Naive thymus-derived CD4-positive, alpha-beta T cell (primary cell): ENCODE results near the gene WDR48. TPM values are rescaled to one million over a fixed set of nuclear protein-coding genes. Genes with fewer than 3 reads are reported as not detected.
A peak's percentile ranks its signal among the peaks of the same experiment; 100 is the strongest.

Experiments used
- ATAC-seq: fragments of 150-1000 bp; cut with Tn5 transposase; 2 replicates; pipeline ENCODE4 v1.10.0; 2021; ENCODE audit warnings: mild to moderate bottlenecking, moderate library complexity
- CTCF ChIA-PET: fragments of 350-600 bp; sonication (Branson Sonifier 250); formaldehyde crosslinking; loops from one replicate; lab custom pipeline; 2021; ENCODE audit warnings: antibody characterized with exemption; lab: Charles Lee
- POLR2A ChIA-PET: fragments of 350-600 bp; sonication (Branson Sonifier 250); formaldehyde crosslinking; loops from one replicate; lab custom pipeline; 2021; ENCODE audit warnings: antibody characterized with exemption, inconsistent platforms; lab: Charles Lee
- DNase-seq, 9 donors: peaks; one replicate each; pipeline versions ENCODE4 v3.0.0 to v3.0.0-alpha.2; 2020 to 2022; ENCODE audit warnings: mixed read lengths in 1 of 9
- H3K27ac ChIP-seq: one replicate; pipeline ENCODE4 v1.7.0; 2013; ENCODE audit warnings: mild to moderate bottlenecking, low read depth, low read length, moderate library complexity
- H3K27me3 ChIP-seq, 2 donors: one replicate each; pipeline ENCODE4 v1.7.0; 2013; ENCODE audit warnings: low read length in 2 of 2, mild to moderate bottlenecking in 2 of 2, moderate library complexity in 2 of 2; ENCODE audit not compliant: control insufficient read depth in 2 of 2, insufficient read depth in 2 of 2
- H3K36me3 ChIP-seq, 3 experiments: 1 replicate in 2 of 3; 2 replicates in 1 of 3; pipeline ENCODE4 v1.7.0; 2013; ENCODE audit warnings: low read length in 3 of 3, mild to moderate bottlenecking in 3 of 3, moderate library complexity in 1 of 3; ENCODE audit not compliant: insufficient read depth in 3 of 3, control insufficient read depth in 2 of 3
- H3K4me1 ChIP-seq, 2 donors: one replicate each; pipeline ENCODE4 v1.7.0; 2013; ENCODE audit warnings: low read length in 2 of 2, mild to moderate bottlenecking in 2 of 2, moderate library complexity in 1 of 2; ENCODE audit not compliant: control insufficient read depth in 2 of 2, insufficient read depth in 2 of 2
- H3K4me3 ChIP-seq: 2 replicates; pipeline ENCODE4 v1.7.0; 2013; ENCODE audit warnings: mild to moderate bottlenecking, low read length
- H3K9me3 ChIP-seq, 3 experiments: 1 replicate in 2 of 3; 2 replicates in 1 of 3; pipeline ENCODE4 v1.7.0; 2013; ENCODE audit warnings: low read length in 3 of 3; ENCODE audit not compliant: control insufficient read depth in 2 of 3
- H3K27ac Mint-ChIP-seq, 9 donors: one replicate each; pipeline ENCODE4 v1.8.0; 2020 to 2022; ENCODE audit warnings: mixed read lengths in 9 of 9, mild to moderate bottlenecking in 8 of 9, moderate library complexity in 5 of 9, inconsistent platforms in 2 of 9
- H3K27me3 Mint-ChIP-seq, 5 donors: one replicate each; pipeline ENCODE4 v1.8.0; 2021 to 2022; ENCODE audit warnings: mixed read lengths in 5 of 5, mild to moderate bottlenecking in 1 of 5
- H3K36me3 Mint-ChIP-seq, 5 donors: one replicate each; pipeline ENCODE4 v1.8.0; 2020 to 2022; ENCODE audit warnings: mixed read lengths in 5 of 5, mild to moderate bottlenecking in 3 of 5, inconsistent platforms in 1 of 5
- H3K4me1 Mint-ChIP-seq, 7 donors: one replicate each; pipeline ENCODE4 v1.8.0; 2020 to 2022; ENCODE audit warnings: mixed read lengths in 7 of 7, mild to moderate bottlenecking in 3 of 7, inconsistent platforms in 1 of 7
- H3K4me3 Mint-ChIP-seq, 10 donors: one replicate each; pipeline ENCODE4 v1.8.0; 2020 to 2022; ENCODE audit warnings: mild to moderate bottlenecking in 10 of 10, mixed read lengths in 10 of 10, moderate library complexity in 6 of 10, inconsistent platforms in 2 of 10
- H3K9me3 Mint-ChIP-seq, 11 donors: one replicate each; pipeline ENCODE4 v1.8.0; 2020 to 2022; ENCODE audit warnings: mixed read lengths in 11 of 11, mild to moderate bottlenecking in 4 of 11, inconsistent platforms in 1 of 11, moderate library complexity in 1 of 11
- intact Hi-C, 2 donors: fragments of 100-400 bp; cut with micrococcal nuclease; formaldehyde crosslinking; loops; one replicate each; pipeline ENCODE4 v1.15.1; 2023
- polyA plus RNA-seq, 2 donors: library from polyadenylated mRNA; unstranded; fragments of 300-500 nt; fragmentation: Illumina TruSeq; gene quantifications; one replicate each; pipeline ENCODE4 v1.2.3, GENCODE V29; 2021
- total RNA-seq, 6 experiments: library from RNA in 5 of 6; stranded (reverse) in 5 of 6; gene quantifications; 1 replicate in 5 of 6; 2 replicates in 1 of 6; pipeline ENCODE4 v1.2.3 and lab custom pipeline; 2021 to 2026

Gene WDR48
- total and polyA plus RNA-seq, 7 experiments from 2014 or later: 37.5 to 97.7 (median 61.7) TPM

DNA sequence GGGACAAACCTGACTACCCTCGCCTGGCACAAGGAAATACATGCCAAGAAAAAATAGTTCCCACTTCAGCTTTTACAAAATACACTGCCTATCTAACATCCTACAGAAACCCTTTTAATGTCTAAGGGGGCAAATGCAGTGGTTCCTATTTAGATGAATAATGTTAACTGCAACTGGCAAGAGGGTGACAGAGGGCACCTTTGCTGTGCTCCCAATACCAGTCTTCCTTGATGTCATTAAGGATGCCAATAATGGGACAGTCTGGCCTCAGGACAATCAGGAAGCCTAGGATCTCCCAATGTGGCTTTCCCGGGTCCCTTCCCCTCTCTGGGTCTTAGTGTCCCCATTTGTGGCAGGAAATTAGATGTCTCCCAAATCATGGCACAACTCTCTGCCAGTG lies 87.6 kb downstream of the WDR48 start:
- H3K27ac Mint-ChIP-seq: peak overlapping the region in 5 of 9 donors; percentile 10 to 68 (median 58)
- H3K9me3 ChIP-seq: no peaks in the 10 kb centered on the region
- no peak overlapping the region for H3K4me3 ChIP-seq
- no peaks in the 10 kb centered on the region for H3K4me1 ChIP-seq
- H3K27me3 Mint-ChIP-seq: no peaks in the 10 kb centered on the region
- ATAC-seq: no peak
- H3K4me3 Mint-ChIP-seq: no peak overlapping the region
- H3K9me3 Mint-ChIP-seq: no peaks in the 10 kb centered on the region
- intact Hi-C loops: no loop called here
- no peak overlapping the region for H3K27ac ChIP-seq
- peaks cover 0 to 20% (median 11%) of the 10 kb centered on the region in 5 donors for H3K36me3 Mint-ChIP-seq
- POLR2A ChIA-PET: no interaction called here
- no peak for DNase-seq
- H3K36me3 ChIP-seq: peaks cover 5 to 32% (median 7%) of the 10 kb centered on the region in 3 experiments
- peaks cover 12 to 23% (median 17%) of the 10 kb centered on the region in 7 donors for H3K4me1 Mint-ChIP-seq
- CTCF ChIA-PET: no interaction called here
- H3K27me3 ChIP-seq: no peaks in the 10 kb centered on the region

DNA sequence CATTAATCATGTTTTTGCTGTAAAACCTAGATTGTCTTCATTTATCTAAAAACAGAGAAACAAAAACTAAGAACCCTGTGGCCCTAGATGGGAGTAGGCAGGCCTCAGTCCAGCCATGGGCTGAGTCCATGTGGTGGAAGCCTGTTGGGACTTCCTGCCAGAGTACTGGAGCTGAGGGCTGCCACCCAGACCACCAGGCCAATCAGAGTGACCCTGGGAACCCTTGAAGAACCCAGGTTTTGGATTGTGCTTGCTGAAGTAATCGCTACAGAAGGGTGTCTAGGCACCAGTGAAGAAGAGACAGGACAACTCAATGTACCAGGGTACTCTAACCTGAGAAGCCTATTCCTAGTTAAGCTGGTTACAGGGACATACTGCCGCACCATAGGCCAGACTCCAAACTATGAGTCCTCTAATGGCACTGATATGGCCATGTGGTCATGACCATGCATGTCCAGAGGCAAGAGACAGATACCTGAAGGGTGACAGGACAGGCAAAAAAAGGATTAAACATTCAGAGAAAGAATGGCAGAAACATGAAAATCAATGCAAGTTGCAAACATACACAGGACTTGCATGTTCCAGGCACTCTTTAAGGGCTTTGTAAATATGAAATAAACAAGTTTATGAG lies 88.6 kb downstream of the WDR48 start:
- Mint-ChIP-seq H3K9me3 (no peaks in the 10 kb centered on the region), H3K36me3 (peaks cover 0 to 26% (median 15%) of the 10 kb centered on the region in 5 donors), H3K27me3 (no peaks in the 10 kb centered on the region), H3K27ac (peak overlapping the region in 6 of 9 donors; percentile 10 to 85 (median 74)), H3K4me3 (peak overlapping the region in 1 of 10 donors; percentile 27), H3K4me1 (peaks cover 12 to 25% (median 20%) of the 10 kb centered on the region in 7 donors)
- CTCF ChIA-PET: no interaction called here
- Histone ChIP-seq H3K4me3 (no peak overlapping the region), H3K4me1 (no peaks in the 10 kb centered on the region), H3K36me3 (peaks cover 7 to 42% (median 9%) of the 10 kb centered on the region in 3 experiments), H3K27me3 (no peaks in the 10 kb centered on the region), H3K9me3 (no peaks in the 10 kb centered on the region), H3K27ac (no peak overlapping the region)
- intact Hi-C loops: no loop called here
- POLR2A ChIA-PET: no interaction called here
- DNase-seq: peak in 1 of 9 donors; percentile 15
- no peak for ATAC-seq

DNA sequence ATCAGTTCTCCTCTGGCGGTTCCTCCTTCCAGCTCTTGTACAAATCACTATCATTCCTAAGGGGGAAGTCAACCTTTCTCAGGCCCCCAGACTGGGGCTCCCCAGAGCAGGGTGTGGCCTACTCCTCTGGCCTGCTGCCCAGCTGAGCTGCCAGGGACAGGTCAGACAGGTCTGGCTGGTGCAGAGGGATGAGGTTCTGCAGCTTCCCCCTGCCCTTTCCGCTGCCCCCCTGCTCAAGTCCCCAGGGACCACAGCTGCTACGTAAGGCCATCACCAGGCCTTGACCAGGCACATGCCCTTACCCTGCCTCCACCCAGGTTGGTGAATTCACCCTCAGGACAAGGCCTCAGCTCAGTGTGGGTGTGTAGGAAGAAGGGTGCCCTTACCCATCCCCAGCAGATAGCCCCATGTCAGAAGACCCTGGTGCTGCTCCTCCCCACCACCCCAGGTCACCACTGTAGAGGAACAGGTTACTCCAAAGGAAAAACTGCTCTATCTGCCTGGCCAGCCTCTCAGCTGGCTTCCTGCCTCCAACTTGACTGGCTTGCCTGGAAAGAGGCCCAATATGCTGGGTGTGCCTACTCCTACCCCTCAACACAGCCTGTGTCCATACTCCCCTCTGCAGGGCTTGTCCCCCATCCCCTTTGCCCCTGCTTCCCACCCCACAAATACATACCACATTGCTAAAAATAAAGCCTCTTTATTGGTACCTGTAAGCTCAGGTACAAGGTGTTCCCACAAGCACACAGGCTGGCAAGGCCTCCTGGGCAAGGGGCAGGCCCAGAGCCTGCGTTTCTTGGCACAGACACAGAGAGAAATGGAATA lies 89.6 kb downstream of the WDR48 start:
- intact Hi-C loops: no loop called here
- peaks cover 0 to 6% of the 10 kb centered on the region in 2 donors for H3K4me1 ChIP-seq
- Mint-ChIP-seq H3K27ac (peak overlapping the region in 8 of 9 donors; percentile 32 to 85 (median 60)), H3K27me3 (no peaks in the 10 kb centered on the region), H3K36me3 (peaks cover 6 to 34% (median 21%) of the 10 kb centered on the region in 5 donors), H3K9me3 (no peaks in the 10 kb centered on the region), H3K4me3 (peak overlapping the region in 1 of 10 donors; percentile 29), H3K4me1 (peaks cover 21 to 34% (median 27%) of the 10 kb centered on the region in 7 donors)
- H3K4me3 ChIP-seq: no peak overlapping the region
- POLR2A ChIA-PET: no interaction called here
- DNase-seq: peak in 1 of 9 donors; percentile 20
- H3K27ac ChIP-seq: no peak overlapping the region
- peaks cover 13 to 51% (median 16%) of the 10 kb centered on the region in 3 experiments for H3K36me3 ChIP-seq
- ATAC-seq: peak; percentile 45
- no peaks in the 10 kb centered on the region for H3K27me3 ChIP-seq
- CTCF ChIA-PET: interaction anchor here (1.2 kb wide), 1 partner anchor 11 kb away, joined by 3 read pairs; no protein-coding TSS in a partner anchor
- no peaks in the 10 kb centered on the region for H3K9me3 ChIP-seq

- Mint-ChIP-seq H3K4me3 (no peak overlapping the region), H3K4me1 (peaks cover 26 to 41% (median 34%) of the 10 kb centered on the region in 7 donors), H3K9me3 (peaks cover 0 to 2% (median 0%) of the 10 kb centered on the region in 11 donors), H3K27ac (peak overlapping the region in 7 of 9 donors; percentile 32 to 85 (median 62)), H3K36me3 (peaks cover 6 to 33% (median 21%) of the 10 kb centered on the region in 5 donors), H3K27me3 (no peaks in the 10 kb centered on the region)
- Histone ChIP-seq H3K36me3 (peaks cover 16 to 56% (median 16%) of the 10 kb centered on the region in 3 experiments), H3K9me3 (no peaks in the 10 kb centered on the region), H3K4me3 (no peak overlapping the region), H3K4me1 (peaks cover 2 to 13% of the 10 kb centered on the region in 2 donors), H3K27me3 (no peaks in the 10 kb centered on the region), H3K27ac (no peak overlapping the region)
- DNase-seq (no peak), ATAC-seq (no peak)
- POLR2A ChIA-PET: no interaction called here
- intact Hi-C loops: no loop called here
- CTCF ChIA-PET: interaction anchor here (1.2 kb wide), 1 partner anchor 12 kb away, joined by 3 read pairs; no protein-coding TSS in a partner anchor
Observed at GRCh38 chr3:39142067-39142466, 90.3 kb downstream of the WDR48 start.

DNA sequence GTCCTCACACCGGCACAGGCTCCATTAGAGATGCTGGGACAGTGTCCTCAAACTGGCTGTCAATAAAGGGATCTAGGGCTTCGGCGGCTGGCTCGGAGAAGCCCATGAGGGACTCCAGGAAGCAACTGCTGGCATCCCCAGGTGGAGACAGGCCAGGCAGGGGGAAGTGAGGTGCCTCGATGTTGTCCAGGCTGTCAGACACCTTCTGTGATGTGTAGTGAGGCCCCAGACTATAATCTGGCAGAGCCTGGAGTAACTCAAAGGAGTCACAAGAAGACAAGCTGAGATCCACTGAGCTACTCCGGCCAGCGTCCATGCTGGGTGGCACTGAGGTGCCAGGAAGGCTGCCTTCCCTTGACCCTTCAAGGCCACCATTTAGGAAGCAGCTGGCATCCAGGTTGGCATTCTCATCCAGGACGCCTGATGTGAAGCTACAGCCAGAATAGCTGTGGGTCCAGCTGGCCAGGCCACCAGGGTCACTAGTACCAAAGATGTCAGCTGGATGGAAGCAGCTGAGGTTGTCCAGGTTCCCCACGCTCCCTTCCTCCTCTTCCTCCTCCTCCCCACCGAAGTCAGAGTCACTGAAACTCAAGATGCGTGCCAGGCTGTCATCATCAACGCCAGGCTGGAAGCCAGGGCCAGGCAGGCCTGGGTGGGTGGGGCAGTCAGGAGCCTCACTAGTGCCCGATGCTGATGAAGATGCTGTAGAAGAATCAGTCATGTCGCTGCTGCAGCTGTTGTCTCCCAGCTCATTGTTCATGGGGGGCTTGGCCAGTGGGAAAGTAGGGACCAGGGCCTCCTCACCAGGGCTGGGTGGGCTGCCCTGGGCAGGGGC lies 91.5 kb downstream of the WDR48 start:
- Mint-ChIP-seq H3K4me1 (peaks cover 35 to 53% (median 44%) of the 10 kb centered on the region in 7 donors), H3K4me3 (no peak overlapping the region), H3K27ac (peak overlapping the region in 5 of 9 donors; percentile 60 to 81 (median 62)), H3K36me3 (peaks cover 6 to 30% (median 21%) of the 10 kb centered on the region in 5 donors), H3K9me3 (peaks cover 0 to 2% (median 0%) of the 10 kb centered on the region in 11 donors), H3K27me3 (no peaks in the 10 kb centered on the region)
- Histone ChIP-seq H3K9me3 (no peaks in the 10 kb centered on the region), H3K4me1 (peaks cover 14 to 25% of the 10 kb centered on the region in 2 donors), H3K36me3 (peaks cover 16 to 56% (median 16%) of the 10 kb centered on the region in 3 experiments), H3K27me3 (no peaks in the 10 kb centered on the region), H3K27ac (no peak overlapping the region), H3K4me3 (no peak overlapping the region)
- CTCF ChIA-PET: interaction anchor here (1.0 to 1.5 kb wide), 2 partner anchors 23 to 145 kb away, joined by 4 read pairs; no protein-coding TSS in a partner anchor
- ATAC-seq (no peak), DNase-seq (no peak)
- intact Hi-C loops: no loop called here
- POLR2A ChIA-PET: interaction anchor here (0.6 kb wide), 1 partner anchor 241 kb away, joined by 3 read pairs; no protein-coding TSS in a partner anchor
